OCI-LY3 (cell line): ENCODE data around the gene SHLD1.

Experiments used
- EZH2phosphoT487 ChIP-seq: fragments of 200-600 bp; shearing (Covaris generic); IDR thresholded peaks from 2 replicates; pipeline ENCODE4 v1.6.1; 2018; ENCODE audit warnings: antibody characterized with exemption, mixed run types, low read depth
- TF ChIP-seq, protein P1 (sequence below): fragments of 200-600, 300-600 bp; sonication (generic); IDR thresholded peaks from 2 replicates; pipeline ENCODE4 v1.5.1; 2014; ENCODE audit warnings: antibody characterized with exemption, low read length, low read depth

- TF ChIP-seq, protein P1, sequence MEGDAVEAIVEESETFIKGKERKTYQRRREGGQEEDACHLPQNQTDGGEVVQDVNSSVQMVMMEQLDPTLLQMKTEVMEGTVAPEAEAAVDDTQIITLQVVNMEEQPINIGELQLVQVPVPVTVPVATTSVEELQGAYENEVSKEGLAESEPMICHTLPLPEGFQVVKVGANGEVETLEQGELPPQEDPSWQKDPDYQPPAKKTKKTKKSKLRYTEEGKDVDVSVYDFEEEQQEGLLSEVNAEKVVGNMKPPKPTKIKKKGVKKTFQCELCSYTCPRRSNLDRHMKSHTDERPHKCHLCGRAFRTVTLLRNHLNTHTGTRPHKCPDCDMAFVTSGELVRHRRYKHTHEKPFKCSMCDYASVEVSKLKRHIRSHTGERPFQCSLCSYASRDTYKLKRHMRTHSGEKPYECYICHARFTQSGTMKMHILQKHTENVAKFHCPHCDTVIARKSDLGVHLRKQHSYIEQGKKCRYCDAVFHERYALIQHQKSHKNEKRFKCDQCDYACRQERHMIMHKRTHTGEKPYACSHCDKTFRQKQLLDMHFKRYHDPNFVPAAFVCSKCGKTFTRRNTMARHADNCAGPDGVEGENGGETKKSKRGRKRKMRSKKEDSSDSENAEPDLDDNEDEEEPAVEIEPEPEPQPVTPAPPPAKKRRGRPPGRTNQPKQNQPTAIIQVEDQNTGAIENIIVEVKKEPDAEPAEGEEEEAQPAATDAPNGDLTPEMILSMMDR, result no peak
- no peak for TF ChIP-seq EZH2phosphoT487
Observed at GRCh38 chr20:5859608-5860007, 109.4 kb downstream of the SHLD1 start.
